ENCODE measurements around the gene INTS3. TPM values are rescaled to one million over a fixed set of nuclear protein-coding genes. Genes with fewer than 3 reads are reported as not detected.

Gene INTS3
- polyA plus RNA-seq, 1 donor from 2014 or later = 29.9 TPM

GRCh38 chr1:153799016-153799415, 71.2 kb downstream of the INTS3 start:
- H3F3A ChIP-seq (ENCODE audit: insufficient read depth, low read length, poor library complexity, severe bottlenecking) = no peaks in the 10 kb centered on the region
- no peaks in the 10 kb centered on the region for H3K36me3 ChIP-seq (ENCODE audit: insufficient read depth, low read length)
- H3K27ac ChIP-seq (ENCODE audit: low read length) = no peak overlapping the region
- no peaks in the 10 kb centered on the region for H4K20me1 ChIP-seq (ENCODE audit: insufficient read depth)
- H3K4me3 ChIP-seq (ENCODE audit: low read length) = no peak overlapping the region
- TF ChIP-seq POLR2AphosphoS5 (IDR thresholded peaks at IDR 0.05) (no peak), EZH2 (IDR thresholded peaks at IDR 0.05; ENCODE audit: borderline replicate concordance, insufficient read depth, low read length, poor library complexity, severe bottlenecking) (no peak), MXI1 (conservative IDR thresholded peaks at IDR 0.05; ENCODE audit: poor library complexity, severe bottlenecking) (no peak), SMC3 (conservative IDR thresholded peaks at IDR 0.05; ENCODE audit: poor library complexity) (no peak), EP300 (conservative IDR thresholded peaks at IDR 0.05; ENCODE audit: poor library complexity, severe bottlenecking) (no peak), CTCF (IDR thresholded peaks at IDR 0.05; ENCODE audit: poor library complexity, severe bottlenecking) (no peak), RAD21 (conservative IDR thresholded peaks at IDR 0.05) (no peak), TAF1 (IDR thresholded peaks at IDR 0.05; ENCODE audit: low read depth) (no peak)
- TF ChIP-seq, protein P1, sequence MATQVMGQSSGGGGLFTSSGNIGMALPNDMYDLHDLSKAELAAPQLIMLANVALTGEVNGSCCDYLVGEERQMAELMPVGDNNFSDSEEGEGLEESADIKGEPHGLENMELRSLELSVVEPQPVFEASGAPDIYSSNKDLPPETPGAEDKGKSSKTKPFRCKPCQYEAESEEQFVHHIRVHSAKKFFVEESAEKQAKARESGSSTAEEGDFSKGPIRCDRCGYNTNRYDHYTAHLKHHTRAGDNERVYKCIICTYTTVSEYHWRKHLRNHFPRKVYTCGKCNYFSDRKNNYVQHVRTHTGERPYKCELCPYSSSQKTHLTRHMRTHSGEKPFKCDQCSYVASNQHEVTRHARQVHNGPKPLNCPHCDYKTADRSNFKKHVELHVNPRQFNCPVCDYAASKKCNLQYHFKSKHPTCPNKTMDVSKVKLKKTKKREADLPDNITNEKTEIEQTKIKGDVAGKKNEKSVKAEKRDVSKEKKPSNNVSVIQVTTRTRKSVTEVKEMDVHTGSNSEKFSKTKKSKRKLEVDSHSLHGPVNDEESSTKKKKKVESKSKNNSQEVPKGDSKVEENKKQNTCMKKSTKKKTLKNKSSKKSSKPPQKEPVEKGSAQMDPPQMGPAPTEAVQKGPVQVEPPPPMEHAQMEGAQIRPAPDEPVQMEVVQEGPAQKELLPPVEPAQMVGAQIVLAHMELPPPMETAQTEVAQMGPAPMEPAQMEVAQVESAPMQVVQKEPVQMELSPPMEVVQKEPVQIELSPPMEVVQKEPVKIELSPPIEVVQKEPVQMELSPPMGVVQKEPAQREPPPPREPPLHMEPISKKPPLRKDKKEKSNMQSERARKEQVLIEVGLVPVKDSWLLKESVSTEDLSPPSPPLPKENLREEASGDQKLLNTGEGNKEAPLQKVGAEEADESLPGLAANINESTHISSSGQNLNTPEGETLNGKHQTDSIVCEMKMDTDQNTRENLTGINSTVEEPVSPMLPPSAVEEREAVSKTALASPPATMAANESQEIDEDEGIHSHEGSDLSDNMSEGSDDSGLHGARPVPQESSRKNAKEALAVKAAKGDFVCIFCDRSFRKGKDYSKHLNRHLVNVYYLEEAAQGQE (IDR thresholded peaks at IDR 0.05; ENCODE audit: borderline replicate concordance) = no peak
- no peak overlapping the region for H3K9ac ChIP-seq (ENCODE audit: low read length)
- H3K4me2 ChIP-seq (ENCODE audit: low read length) = no peak overlapping the region
- no peaks in the 10 kb centered on the region for H3K9me3 ChIP-seq (ENCODE audit: low read length)
- no peaks in the 10 kb centered on the region for H3K79me2 ChIP-seq (replicated peaks; ENCODE audit: insufficient read depth, low read length)
- no peaks in the 10 kb centered on the region for H3K27me3 ChIP-seq (ENCODE audit: insufficient read depth, low read depth, low read length)
- H3K9me2 ChIP-seq (ENCODE audit: insufficient read depth, low read length) = no peaks in the 10 kb centered on the region
- H2AFZ ChIP-seq (ENCODE audit: low read depth, low read length) = no peak overlapping the region

DNA sequence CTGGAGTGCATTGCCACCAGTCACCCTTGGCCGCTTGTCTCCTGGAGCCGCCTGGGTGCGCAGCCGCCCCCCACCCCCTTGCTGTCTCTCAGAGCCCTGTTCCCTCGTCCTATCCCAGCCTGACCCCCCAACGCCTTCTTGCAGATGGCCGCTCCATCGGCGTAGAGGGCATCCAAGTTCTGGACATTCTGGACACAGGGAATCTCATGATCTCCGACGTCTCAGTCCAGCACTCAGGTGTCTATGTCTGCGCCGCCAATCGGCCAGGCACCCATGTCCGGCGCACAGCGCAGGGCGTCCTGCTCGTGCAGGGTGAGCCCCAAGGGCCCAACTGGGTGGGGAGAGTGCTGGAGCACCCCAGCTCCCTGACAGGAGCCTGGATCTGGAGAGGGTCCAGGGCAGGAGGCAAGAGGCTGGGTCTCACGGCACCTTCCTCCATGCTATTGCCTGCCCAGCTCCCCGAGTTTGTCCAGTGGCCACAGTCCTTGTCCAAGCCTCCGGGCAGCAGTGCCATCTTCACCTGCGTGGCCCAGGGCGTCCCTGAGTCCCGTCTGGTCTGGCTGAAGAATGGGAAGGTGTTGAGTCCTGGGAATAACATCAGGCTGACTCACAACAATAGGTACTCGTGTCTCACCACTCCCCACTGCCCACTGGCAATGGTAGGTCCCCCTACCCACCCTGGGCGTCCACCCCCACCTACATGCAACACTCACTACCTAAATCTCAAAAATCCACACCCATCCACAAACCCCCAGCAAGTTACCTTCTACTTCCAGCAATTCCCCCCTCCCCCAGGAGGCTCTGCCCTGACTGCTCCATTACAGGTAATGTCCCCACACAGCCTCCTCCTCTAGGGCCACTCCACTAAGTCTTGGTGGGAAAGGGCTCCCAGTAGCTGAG, 72.0 kb downstream of the INTS3 start:
- H3K4me3 ChIP-seq (ENCODE audit: low read length) = no peak overlapping the region
- TF ChIP-seq TAF1 (IDR thresholded peaks at IDR 0.05; ENCODE audit: low read depth) = no peak
- TF ChIP-seq EP300 (conservative IDR thresholded peaks at IDR 0.05; ENCODE audit: poor library complexity, severe bottlenecking) = no peak
- TF ChIP-seq, protein P1 (IDR thresholded peaks at IDR 0.05; ENCODE audit: borderline replicate concordance) = no peak
- H3F3A ChIP-seq (ENCODE audit: insufficient read depth, low read length, poor library complexity, severe bottlenecking) = no peaks in the 10 kb centered on the region

More for the DNA sequence above, 72.0 kb downstream of the INTS3 start:
- Histone ChIP-seq H3K36me3 (ENCODE audit: insufficient read depth, low read length) (no peaks in the 10 kb centered on the region), H3K79me2 (replicated peaks; ENCODE audit: insufficient read depth, low read length) (no peaks in the 10 kb centered on the region), H3K4me2 (ENCODE audit: low read length) (no peak overlapping the region), H3K27ac (ENCODE audit: low read length) (no peak overlapping the region), H3K9ac (ENCODE audit: low read length) (no peak overlapping the region), H3K27me3 (ENCODE audit: insufficient read depth, low read depth, low read length) (no peaks in the 10 kb centered on the region), H2AFZ (ENCODE audit: low read depth, low read length) (no peak overlapping the region), H4K20me1 (ENCODE audit: insufficient read depth) (no peaks in the 10 kb centered on the region), H3K9me3 (ENCODE audit: low read length) (no peaks in the 10 kb centered on the region), H3K9me2 (ENCODE audit: insufficient read depth, low read length) (no peaks in the 10 kb centered on the region)
